C4-2B (cell line): ENCODE data around the gene APC2.

Experiments
- H3K27ac ChIP-seq: fragments of 450-650 bp; 2 replicates; pipeline ENCODE4 v1.5.1; 2017
- CTCF ChIP-seq: fragments of 450-650 bp; conservative IDR thresholded peaks from 2 replicates; pipeline ENCODE4 v1.5.1; 2017; ENCODE audit warnings: mild to moderate bottlenecking
- ZFX ChIP-seq: fragments of 450-650 bp; IDR thresholded peaks from 2 replicates; pipeline ENCODE4 v1.6.1; 2017

APC2 gene

GRCh38 chr19:1428738-1429391 lies 21.1 kb upstream of the APC2 start:
- no peak overlapping the region for H3K27ac ChIP-seq
- TF ChIP-seq ZFX (no peak), CTCF (no peak)

GRCh38 chr19:1429750-1430149 lies 20.2 kb upstream of the APC2 start:
- H3K27ac ChIP-seq: no peak overlapping the region
- no peak for TF ChIP-seq CTCF
- no peak for TF ChIP-seq ZFX

GRCh38 chr19:1430246-1430645 lies 19.7 kb upstream of the APC2 start:
- H3K27ac ChIP-seq: no peak overlapping the region
- TF ChIP-seq CTCF (no peak), ZFX (no peak)

- H3K27ac ChIP-seq: no peak overlapping the region
- TF ChIP-seq ZFX (no peak), CTCF (no peak)
These were observed 18.0 kb upstream of the APC2 start for GRCh38 chr19:1431759-1432506.

- TF ChIP-seq ZFX (no peak), CTCF (no peak)
- H3K27ac ChIP-seq: no peak overlapping the region
These were observed 17.4 kb upstream of the APC2 start for GRCh38 chr19:1432507-1432887.

GRCh38 chr19:1433119-1434039 lies 16.5 kb upstream of the APC2 start:
- H3K27ac ChIP-seq: no peak overlapping the region
- TF ChIP-seq ZFX (no peak), CTCF (no peak)

GRCh38 chr19:1434040-1434366 lies 15.9 kb upstream of the APC2 start:
- TF ChIP-seq CTCF (no peak), ZFX (no peak)
- no peak overlapping the region for H3K27ac ChIP-seq
